GM23248 (cell line): ENCODE results near the gene RACK1.
"Not testable (repeated sequence)": the region's sequence is repeated elsewhere in the genome, so short reads cannot be mapped to it uniquely, and the experiment has no call there.

Experiments
- EZH2 ChIP-seq: fragments of 200-600 bp; sonication (generic); IDR thresholded peaks from 2 replicates; pipeline ENCODE4 v1.6.1; 2018; ENCODE audit warnings: antibody characterized with exemption, mild to moderate bottlenecking; ENCODE audit not compliant: insufficient read depth, poor library complexity, severe bottlenecking
- EZH2phosphoT487 ChIP-seq: fragments of 200-600 bp; sonication (generic); IDR thresholded peaks from 2 replicates; pipeline ENCODE4 v1.6.1; 2018; ENCODE audit warnings: antibody characterized with exemption, moderate library complexity, mild to moderate bottlenecking, low read depth; ENCODE audit not compliant: insufficient read depth

DNA sequence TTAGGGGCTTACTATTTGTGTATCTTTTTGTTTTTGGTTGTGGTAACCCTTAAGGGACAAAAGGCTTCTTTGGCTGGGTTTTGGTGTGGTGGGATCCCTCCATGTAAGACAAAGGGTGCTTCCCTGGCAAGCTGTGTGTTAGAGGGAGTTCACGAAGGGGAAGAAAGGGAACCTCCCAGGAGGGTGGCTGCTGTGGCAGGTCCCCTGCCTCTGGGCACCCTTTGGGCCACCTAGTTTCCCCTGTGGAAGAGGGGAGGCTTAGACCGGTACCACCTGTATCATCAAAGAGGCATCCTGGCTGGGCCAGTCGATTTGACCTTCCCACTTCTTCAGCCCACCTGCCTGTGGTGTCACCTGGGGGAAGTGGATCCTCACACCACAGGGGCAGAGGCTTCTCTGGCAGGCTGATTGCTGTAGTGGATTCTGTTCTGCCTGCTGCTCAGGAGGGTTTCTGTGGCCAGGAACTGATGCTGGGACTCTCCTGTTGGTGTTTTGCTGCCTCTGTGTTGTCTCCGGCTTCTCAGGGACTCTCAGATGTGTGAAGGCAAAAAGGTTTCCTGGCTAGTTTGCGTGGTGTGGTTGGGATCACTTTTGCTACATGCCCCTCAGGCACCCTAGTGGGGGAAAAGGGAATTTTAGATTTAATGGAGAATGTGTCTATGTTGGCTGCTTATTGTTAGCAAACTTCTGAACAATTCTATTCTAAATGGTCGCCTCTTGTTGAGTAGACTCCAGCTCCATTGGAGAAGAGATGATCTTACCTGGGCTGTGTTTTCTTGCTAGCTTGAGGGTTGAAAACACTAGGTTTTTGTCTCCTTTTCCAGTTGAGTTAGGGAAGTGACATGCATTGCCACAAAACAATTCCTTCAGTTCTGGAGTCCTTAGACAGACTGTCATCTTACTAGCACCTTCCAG lies 40.4 kb upstream of the RACK1 start:
- TF ChIP-seq EZH2, EZH2phosphoT487: not testable (repeated sequence)
